Chondrocyte (in vitro differentiated cells): Measurements from ENCODE around the gene TXNDC2. TPM values are rescaled to one million over a fixed set of nuclear protein-coding genes. Genes with fewer than 3 reads are reported as not detected.
"Not testable (repeated sequence)": the region's sequence is repeated elsewhere in the genome, so short reads cannot be mapped to it uniquely, and the experiment has no call there.

Experiments
- DNase-seq: peaks from one replicate; pipeline ENCODE4 v3.0.0; 2021; ENCODE audit warnings: mixed read lengths, low spot score
- H3K27ac Mint-ChIP-seq: one replicate; pipeline ENCODE4 v1.8.0; 2021; ENCODE audit warnings: mild to moderate bottlenecking, moderate library complexity, mixed read lengths; ENCODE audit not compliant: unreplicated experiment
- H3K27me3 Mint-ChIP-seq: 2 replicates; pipeline ENCODE4 v1.8.0; 2021; ENCODE audit warnings: low read depth, mixed read lengths
- H3K36me3 Mint-ChIP-seq: 2 replicates; pipeline ENCODE4 v1.8.0; 2021; ENCODE audit warnings: low read depth, mixed read lengths
- H3K4me1 Mint-ChIP-seq: 2 replicates; pipeline ENCODE4 v1.8.0; 2021; ENCODE audit warnings: low read depth, mild to moderate bottlenecking, mixed read lengths
- H3K4me3 Mint-ChIP-seq: one replicate; pipeline ENCODE4 v1.8.0; 2021; ENCODE audit warnings: mild to moderate bottlenecking, moderate library complexity, mixed read lengths; ENCODE audit not compliant: unreplicated experiment
- H3K9me3 Mint-ChIP-seq: 2 replicates; pipeline ENCODE4 v1.8.0; 2021; ENCODE audit warnings: low read depth, mixed read lengths
- CTCF ChIP-seq: fragments of 200-600 bp; sonication (generic); IDR thresholded peaks from 2 replicates; pipeline ENCODE4 v1.5.0; 2021; ENCODE audit warnings: antibody characterized with exemption, mild to moderate bottlenecking, moderate library complexity
- total RNA-seq: library from RNA; stranded (reverse); gene quantifications from 3 replicates; pipeline ENCODE4 v1.2.1, GENCODE V29; 2021

Gene TXNDC2
- total RNA-seq, 1 donor from 2014 or later, result 0.17 TPM

GRCh38 chr18:9854801-9855676 lies 30.7 kb upstream of the TXNDC2 start:
- no peak overlapping the region for H3K4me3 Mint-ChIP-seq
- no peak for DNase-seq
- H3K36me3 Mint-ChIP-seq, result peaks cover 8% of the 10 kb centered on the region
- H3K27ac Mint-ChIP-seq, result peak overlapping the region; percentile 62
- H3K27me3 Mint-ChIP-seq, result no peaks in the 10 kb centered on the region
- H3K4me1 Mint-ChIP-seq, result peaks cover 25% of the 10 kb centered on the region
- H3K9me3 Mint-ChIP-seq, result peaks cover 13% of the 10 kb centered on the region
- TF ChIP-seq CTCF, result no peak

DNA sequence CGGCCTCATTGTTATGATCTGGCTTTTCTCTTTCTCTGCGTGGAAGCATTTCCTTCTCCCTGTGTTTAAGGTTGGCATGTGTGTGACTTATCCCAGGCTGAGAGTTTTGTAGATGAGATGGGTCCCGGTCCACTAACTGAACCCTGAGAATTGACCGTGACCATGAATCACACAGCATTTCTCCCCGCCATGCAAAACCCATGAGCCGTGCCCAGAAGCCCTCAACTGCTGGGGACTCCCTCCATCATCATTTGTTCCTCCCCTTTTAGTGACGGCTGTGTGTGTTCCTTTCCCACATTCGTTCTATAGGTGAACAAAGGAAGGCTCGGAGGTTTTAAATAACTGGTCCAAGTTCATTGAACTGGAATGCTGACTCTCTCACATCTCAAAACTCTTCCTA lies 30.1 kb upstream of the TXNDC2 start:
- DNase-seq, result no peak
- no peak for TF ChIP-seq CTCF
- H3K9me3 Mint-ChIP-seq, result peaks cover 13% of the 10 kb centered on the region
- H3K4me3 Mint-ChIP-seq, result no peak overlapping the region
- H3K27ac Mint-ChIP-seq, result peak overlapping the region; percentile 62
- H3K36me3 Mint-ChIP-seq, result peaks cover 11% of the 10 kb centered on the region
- H3K27me3 Mint-ChIP-seq, result no peaks in the 10 kb centered on the region
- H3K4me1 Mint-ChIP-seq, result peaks cover 19% of the 10 kb centered on the region

DNA sequence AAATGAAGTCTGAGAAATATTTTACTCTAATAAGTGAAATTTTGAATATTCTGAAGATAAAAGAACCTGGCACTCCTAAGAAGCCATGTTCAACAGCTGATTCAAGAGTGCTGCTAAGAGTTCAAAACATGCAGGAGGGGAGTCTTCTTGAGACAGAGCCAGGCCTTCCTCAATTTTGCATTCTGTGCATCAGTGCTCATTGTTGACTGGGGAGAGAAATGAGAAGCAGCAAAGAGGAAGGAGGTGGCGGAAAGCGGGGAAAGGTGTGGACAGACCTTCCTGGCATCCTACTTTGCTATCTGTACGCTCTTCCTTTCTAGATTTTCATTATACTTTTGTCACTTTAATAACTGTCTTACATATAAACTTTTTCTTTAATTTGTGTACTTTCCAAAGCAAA lies 29.7 kb upstream of the TXNDC2 start:
- Mint-ChIP-seq H3K4me1 (peaks cover 19% of the 10 kb centered on the region), H3K36me3 (peaks cover 11% of the 10 kb centered on the region), H3K27ac (peak overlapping the region; percentile 62), H3K27me3 (no peaks in the 10 kb centered on the region), H3K4me3 (no peak overlapping the region), H3K9me3 (peaks cover 13% of the 10 kb centered on the region)
- no peak for TF ChIP-seq CTCF
- no peak for DNase-seq

DNA sequence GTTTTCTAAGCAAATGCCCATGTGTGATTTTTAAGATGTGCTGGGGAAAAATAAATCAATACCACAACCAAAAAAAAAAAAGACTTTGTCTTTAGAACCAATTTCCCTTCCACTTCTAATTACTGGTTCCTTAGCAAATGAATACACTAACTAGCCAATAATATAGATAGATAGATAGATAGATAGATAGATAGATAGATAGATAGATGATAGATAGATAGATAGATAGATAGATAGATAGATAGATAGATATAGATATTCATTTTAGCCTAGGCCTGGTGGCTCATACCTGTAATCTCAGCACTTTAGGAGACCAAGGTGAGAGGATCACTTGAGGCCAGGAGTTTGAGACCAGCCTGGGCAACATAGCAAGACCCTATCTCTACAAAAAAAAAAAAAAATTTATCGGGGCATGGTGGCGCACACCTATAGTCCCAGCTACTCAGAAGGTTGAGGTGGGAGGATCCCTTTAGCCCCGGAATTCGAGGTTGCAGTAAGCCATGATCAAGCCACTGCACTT lies 28.2 kb upstream of the TXNDC2 start:
- not testable (repeated sequence) for DNase-seq, H3K27me3 Mint-ChIP-seq, H3K9me3 Mint-ChIP-seq, H3K4me3 Mint-ChIP-seq, H3K27ac Mint-ChIP-seq
- Mint-ChIP-seq H3K4me1 (peaks cover 19% of the 10 kb centered on the region), H3K36me3 (peaks cover 10% of the 10 kb centered on the region)

- TF ChIP-seq CTCF, result no peak
- H3K36me3 Mint-ChIP-seq, result peaks cover 12% of the 10 kb centered on the region
- no peak overlapping the region for H3K4me3 Mint-ChIP-seq
- no peaks in the 10 kb centered on the region for H3K27me3 Mint-ChIP-seq
- H3K27ac Mint-ChIP-seq, result no peak overlapping the region
- peaks cover 6% of the 10 kb centered on the region for H3K9me3 Mint-ChIP-seq
- peaks cover 19% of the 10 kb centered on the region for H3K4me1 Mint-ChIP-seq
- DNase-seq, result no peak
Measured at GRCh38 chr18:9858642-9859041, 27.1 kb upstream of the TXNDC2 start.
